OCI-LY7 (cell line): ENCODE measurements around the gene PRSS3.

Experiments used
- EZH2phosphoT487 ChIP-seq: fragments of 200-600 bp; sonication (generic); IDR thresholded peaks from 2 replicates; pipeline ENCODE4 v1.6.1; 2018; ENCODE audit warnings: low read depth, borderline replicate concordance, mild to moderate bottlenecking, mixed run types, antibody characterized with exemption, low read length, moderate library complexity, mixed read lengths
- TF ChIP-seq, protein P1 (sequence below): fragments of 200-600 bp; sonication (generic); conservative IDR thresholded peaks from 2 replicates; pipeline ENCODE4 v1.5.1; 2014; ENCODE audit warnings: mild to moderate bottlenecking, antibody characterized with exemption, low read length, moderate library complexity, mixed read lengths

DNA sequence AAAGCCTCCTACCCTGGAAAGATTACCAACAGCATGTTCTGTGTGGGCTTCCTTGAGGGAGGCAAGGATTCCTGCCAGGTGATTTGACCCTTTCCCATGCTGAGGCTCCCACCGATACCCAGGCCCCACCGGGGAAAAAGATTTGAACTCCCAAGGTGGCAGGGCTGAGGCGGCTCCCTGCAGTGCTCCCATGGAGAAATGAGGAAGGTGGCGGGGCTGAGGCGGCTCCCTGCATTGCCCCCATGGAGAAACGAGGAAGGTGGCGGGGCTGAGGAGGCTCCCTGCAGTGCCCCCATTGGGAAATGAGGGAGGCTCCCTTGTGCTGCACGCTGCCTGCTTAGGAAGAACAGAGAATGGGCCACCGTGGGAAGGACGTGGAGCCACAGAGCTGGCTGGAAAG lies 3.2 kb downstream of the PRSS3 start:
- TF ChIP-seq, protein P1, sequence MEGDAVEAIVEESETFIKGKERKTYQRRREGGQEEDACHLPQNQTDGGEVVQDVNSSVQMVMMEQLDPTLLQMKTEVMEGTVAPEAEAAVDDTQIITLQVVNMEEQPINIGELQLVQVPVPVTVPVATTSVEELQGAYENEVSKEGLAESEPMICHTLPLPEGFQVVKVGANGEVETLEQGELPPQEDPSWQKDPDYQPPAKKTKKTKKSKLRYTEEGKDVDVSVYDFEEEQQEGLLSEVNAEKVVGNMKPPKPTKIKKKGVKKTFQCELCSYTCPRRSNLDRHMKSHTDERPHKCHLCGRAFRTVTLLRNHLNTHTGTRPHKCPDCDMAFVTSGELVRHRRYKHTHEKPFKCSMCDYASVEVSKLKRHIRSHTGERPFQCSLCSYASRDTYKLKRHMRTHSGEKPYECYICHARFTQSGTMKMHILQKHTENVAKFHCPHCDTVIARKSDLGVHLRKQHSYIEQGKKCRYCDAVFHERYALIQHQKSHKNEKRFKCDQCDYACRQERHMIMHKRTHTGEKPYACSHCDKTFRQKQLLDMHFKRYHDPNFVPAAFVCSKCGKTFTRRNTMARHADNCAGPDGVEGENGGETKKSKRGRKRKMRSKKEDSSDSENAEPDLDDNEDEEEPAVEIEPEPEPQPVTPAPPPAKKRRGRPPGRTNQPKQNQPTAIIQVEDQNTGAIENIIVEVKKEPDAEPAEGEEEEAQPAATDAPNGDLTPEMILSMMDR: no peak
- no peak for TF ChIP-seq EZH2phosphoT487
